HG03460 (cell line): Measurements from ENCODE around the gene JCAD.
"Not testable (repeated sequence)": the region's sequence is repeated elsewhere in the genome, so short reads cannot be mapped to it uniquely, and the experiment has no call there.

Experiments used
- ATAC-seq: cut with Tn5 transposase; IDR thresholded peaks from one replicate; pipeline ENCODE4 v1.9.1; 2021; ENCODE audit not compliant: unreplicated experiment

The JCAD gene

DNA sequence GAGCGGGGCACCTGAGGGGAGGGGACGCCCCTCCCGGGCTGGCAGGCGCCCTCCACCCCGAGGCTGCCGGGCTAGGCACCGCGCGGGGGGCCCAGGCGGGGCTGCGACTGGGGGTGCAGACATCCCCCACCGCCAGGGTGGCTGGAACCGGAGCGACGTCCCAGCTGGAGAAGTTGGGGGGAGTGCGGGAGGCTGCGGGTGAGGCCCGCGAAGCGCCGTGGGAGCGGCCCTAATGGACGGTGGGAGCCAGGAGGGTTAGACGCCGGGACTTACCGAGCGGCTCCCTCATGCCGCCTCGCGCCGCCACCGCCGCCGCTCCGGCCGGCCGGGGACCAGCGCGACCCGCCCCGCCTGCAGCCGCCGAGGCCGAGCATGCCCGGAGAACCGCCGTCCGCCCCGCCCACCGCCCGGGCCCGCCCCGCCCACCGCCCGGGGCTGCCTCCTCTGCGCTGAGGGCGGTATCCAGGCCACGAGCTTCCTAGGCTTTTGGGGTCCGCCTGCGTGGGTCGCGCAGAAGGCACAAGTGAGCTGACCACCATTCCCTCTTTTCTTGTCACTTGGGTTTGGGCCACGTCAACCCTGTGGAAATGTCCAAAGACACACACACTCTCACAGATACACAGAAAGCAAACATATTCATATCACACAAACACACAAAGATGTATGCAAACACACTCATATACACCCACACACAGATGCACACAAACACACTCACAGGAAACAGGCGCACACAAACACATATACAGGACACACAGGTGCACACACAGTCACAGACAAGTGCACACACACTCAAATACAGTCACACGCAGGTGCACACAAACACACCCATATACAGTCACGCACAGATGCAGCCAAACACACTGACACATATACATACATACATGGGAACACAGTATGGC is at the start of gene JCAD:
JCAD (minus strand) TSS at position 378 of the 899 bp plus-strand sequence. CDS start 11,774 bp downstream, outside the sequence.
- no peak for ATAC-seq

- ATAC-seq: no peak
Measured at GRCh38 chr10:30106987-30107386, 47.6 kb upstream of the JCAD start.

- ATAC-seq: no peak
Measured at GRCh38 chr10:30103595-30104320, 44.4 kb upstream of the JCAD start.

DNA sequence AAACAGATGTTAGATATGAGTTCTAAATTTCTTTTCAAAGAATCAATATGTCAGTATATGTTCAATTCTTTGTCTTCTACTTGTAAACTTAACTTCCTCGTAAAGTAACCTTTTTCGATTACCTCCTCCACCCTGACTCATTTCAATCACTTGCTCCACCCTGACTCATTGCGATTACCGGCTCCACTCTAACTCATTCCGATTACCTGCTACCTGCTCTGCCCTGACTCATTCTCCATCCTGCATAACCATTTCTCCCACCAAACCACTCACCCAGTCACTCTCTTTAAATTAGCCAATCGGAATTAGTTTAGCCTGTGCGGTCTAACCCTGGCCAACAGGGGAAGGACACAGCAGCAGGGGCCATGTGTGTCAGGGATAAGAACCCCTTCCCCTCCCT is 40.3 kb upstream of the JCAD start:
- not testable (repeated sequence) for ATAC-seq

DNA sequence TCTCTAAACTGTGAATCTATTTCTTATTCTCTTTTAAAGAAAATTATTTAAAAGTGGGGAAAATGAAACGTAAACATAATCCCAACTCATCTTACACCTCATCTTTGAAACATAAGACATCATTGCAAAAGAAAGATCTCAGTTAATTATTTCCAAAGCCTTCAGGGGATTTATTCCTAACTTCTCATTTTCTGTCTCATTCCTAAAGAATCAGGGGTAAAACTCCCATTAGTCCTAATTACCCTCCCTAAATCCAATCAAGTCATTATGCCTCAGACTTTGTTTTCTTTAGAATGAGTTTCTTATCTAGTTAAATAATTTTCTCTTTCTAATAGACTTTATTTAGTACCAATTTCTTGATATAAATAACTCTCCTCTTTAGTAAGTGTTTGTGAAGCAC is 39.7 kb upstream of the JCAD start:
- no peak for ATAC-seq

- no peak for ATAC-seq
Measured at GRCh38 chr10:30098629-30099028, 39.2 kb upstream of the JCAD start.

- no peak for ATAC-seq
Measured at GRCh38 chr10:30096564-30096963, 37.2 kb upstream of the JCAD start.

- no peak for ATAC-seq
Measured at GRCh38 chr10:30095631-30096422, 36.4 kb upstream of the JCAD start.

DNA sequence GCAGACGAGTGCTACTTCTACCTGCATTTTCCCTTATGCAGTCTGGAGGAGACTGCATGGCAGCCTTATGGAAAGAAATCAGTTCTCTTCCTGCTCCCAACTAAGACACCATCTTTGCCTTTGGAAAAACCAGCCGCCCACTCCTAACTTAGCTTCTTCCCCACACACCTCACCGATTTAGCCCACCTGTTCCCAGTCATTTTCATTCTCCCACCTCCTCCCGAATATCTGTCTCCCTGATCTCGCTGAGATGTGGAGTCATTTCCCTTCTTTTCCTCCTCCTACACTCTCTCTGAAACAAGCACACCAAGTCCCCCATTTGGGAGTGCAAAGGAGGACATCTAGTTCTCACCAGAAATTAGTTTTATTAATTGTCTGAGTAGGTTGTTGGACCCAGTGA is 35.2 kb upstream of the JCAD start:
- ATAC-seq: no peak

- ATAC-seq: no peak
Measured at GRCh38 chr10:30093303-30093950, 34.0 kb upstream of the JCAD start.

DNA sequence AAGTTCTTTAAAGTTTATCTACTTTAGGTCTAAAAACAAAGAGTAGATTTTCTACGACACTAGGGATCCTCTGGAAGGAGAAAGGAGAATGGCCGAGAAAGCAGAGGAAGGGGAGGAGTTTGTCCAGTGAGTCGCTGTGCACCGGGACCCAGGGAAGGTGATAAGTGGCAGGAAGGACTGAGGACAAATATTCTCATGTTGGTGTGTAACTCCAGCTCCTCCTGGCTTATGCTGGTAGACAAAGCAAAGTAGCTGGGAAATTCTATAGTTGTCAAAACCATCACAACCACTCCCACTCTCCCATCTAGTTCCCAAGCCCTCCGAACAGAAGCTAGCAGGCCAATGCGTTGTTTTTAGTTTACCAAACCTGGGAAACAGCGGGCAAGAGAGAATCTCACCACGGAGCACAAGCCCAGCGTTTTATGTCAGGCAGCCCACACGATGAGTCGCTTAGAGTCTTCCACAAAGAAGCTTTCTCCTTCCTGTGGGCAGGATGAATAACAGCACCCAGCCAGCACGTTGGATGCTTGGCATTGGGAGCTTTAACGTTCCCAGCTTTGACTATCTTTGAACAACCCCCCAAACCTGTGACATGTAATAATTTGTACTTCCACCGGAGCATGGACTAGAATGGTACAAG is 32.9 kb upstream of the JCAD start:
- no peak for ATAC-seq

DNA sequence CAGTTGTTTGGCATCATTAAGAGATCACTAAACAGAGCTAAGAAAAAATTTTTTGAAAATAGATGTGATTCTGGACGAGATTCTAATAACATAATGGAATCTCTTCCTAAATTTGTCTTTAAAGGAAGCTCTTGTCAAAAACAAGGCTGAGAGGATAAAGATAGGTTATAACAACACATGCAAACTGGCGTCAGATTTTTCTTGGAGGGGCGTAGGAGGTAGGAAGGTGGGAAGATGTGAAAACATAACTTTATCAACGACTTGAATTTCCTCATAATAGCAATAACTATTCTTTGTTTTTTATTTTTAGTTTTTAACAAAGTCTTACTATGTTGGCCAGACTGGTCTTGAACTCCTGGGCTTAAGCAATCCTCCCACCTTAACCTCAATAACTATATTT is 31.8 kb upstream of the JCAD start:
- ATAC-seq: no peak

DNA sequence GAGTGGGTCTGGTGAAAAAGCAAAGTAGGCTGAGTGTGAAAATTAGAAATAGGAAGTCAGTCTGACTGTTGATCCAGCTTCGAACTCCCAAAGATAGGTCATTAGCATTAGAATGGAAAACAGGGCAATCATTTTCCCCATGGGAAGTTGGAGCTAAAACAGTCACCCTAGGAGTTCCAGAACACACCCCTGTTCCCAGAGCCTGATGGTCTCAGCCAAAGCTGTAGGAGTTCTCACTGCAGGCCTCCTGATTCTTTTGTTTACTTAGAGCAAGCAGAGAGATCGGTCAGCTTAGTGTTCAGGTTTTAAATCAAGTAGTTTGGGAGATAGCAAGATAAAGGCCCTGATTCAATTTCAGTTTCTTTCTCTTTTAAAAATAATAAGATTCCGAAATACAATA is 28.8 kb upstream of the JCAD start:
- no peak for ATAC-seq

DNA sequence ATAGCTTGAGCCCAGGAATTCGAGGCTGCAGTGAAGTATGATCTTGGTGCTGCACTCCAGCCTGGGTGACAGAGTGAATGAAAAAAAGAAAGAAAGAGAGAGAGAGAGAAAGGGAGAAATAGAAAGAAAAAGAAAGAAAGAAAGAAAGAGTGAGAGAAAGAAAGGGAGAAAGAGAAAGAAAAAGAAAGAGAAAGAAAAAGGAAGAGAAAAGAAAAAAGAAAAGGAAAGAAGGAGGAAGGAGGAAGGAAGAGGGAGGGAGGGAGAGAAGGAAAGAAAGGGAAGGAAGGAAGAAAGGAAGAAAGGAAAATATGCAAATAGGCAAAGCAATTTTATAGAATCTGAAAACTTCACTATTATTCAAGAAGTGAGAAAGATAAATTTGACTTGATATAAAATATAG is 24.5 kb upstream of the JCAD start:
- ATAC-seq: no peak

DNA sequence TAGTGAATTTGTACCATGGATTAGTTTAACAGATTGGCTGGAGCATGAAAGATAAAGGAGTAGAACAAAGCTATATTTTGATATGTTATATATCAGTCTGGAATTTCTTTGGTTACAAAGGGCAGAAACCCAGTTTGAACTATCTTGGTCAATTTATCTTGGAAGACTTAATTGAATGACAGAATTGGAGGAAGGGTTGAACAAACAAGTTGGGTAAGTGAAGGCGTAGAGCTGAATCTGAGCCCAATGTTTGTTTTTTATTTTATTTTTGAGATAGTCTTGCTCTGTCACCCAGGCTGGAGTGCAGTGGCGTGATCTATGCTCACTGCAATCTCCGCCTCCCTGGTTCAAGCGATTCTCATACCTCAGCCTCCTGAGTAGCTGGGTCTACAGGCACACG is 21.8 kb upstream of the JCAD start:
- ATAC-seq: no peak

- no peak for ATAC-seq
Measured at GRCh38 chr10:30080161-30080560, 20.8 kb upstream of the JCAD start.

- no peak for ATAC-seq
Measured at GRCh38 chr10:30079408-30079807, 20.0 kb upstream of the JCAD start.

DNA sequence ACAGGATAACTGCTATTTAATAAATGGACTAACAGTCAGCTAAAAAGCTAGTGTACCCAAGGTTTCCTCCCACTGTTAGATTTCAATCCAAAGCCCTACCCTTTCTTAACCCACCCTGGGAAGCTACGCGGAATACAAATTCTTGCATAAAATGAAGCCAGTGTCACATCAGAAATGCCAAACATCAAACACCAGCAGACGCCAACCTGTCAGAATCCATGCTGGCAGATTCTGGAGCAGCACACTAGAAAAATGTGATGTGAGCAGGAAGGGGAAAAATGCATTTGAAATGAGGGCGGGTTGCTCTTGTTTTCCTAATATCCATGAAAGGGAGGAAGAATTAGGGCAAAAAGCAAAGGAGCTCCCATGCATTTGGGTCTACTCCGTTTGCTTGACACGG is 16.1 kb upstream of the JCAD start:
- no peak for ATAC-seq

GRCh38 chr10:30074933-30075332 is 15.5 kb upstream of the JCAD start:
- no peak for ATAC-seq

DNA sequence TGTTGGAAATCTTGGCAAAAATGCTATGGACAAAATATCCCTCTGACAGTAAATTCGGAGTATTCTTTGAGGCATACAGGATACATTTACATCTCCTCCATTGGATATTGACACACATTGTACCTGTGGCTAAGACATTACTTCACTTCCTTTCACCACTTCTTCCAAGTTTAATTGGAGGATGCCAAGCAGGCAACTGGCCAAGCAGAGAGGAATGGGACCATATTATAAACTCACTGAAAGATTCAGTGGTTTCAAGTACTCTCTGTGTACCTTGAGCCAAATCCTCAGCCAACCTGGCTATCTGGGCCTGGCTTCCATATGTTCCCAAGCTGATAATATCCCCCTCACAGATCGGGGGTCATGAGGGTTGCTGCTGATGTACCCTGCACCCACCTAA is 14.7 kb upstream of the JCAD start:
- ATAC-seq: no peak

DNA sequence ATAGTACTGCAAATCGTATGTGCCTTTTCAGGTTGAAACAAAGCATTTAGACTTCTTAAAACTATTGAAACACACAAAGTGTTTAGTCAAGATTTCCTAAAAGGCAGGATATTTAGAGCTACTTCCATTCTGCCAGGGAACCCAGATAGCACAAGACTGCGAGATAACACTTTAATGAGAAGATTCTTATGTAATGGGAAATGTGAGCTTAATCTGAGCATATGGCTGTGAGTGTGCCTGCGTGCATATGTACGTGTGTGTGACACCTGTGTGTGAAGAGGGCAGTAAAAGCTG is 14.3 kb upstream of the JCAD start:
- ATAC-seq: no peak
